ENCODE results near the gene RAD51B. TPM values are rescaled to one million over a fixed set of nuclear protein-coding genes. Genes with fewer than 3 reads are reported as not detected.
A peak's percentile ranks its signal among the peaks of the same experiment; 100 is the strongest.

Gene RAD51B
- total RNA-seq, 6 donors from 2014 or later = 10.6 to 63.9 (median 18.4) TPM

GRCh38 chr14:68084256-68084655 lies 264.7 kb downstream of the RAD51B start:
- no peak overlapping the region for H3K4me3 ChIP-seq
- peaks cover 0 to 12% (median 5%) of the 10 kb centered on the region in 4 donors for H3K4me1 ChIP-seq
- H3K36me3 ChIP-seq = no peaks in the 10 kb centered on the region
- no peak for TF ChIP-seq POLR2A (IDR thresholded peaks at IDR 0.05)
- no peak for TF ChIP-seq EP300 (IDR thresholded peaks at IDR 0.05)
- no peak for TF ChIP-seq POLR2AphosphoS5 (IDR thresholded peaks at IDR 0.05)
- peak in 1 of 6 experiments; percentile 25 for TF ChIP-seq CTCF (IDR thresholded peaks at IDR 0.05)
- H3K27ac ChIP-seq = no peak overlapping the region
- no peaks in the 10 kb centered on the region for H3K27me3 ChIP-seq
- ATAC-seq (ENCODE audit: low FRiP score in 2 of 2) (no peak), DNase-seq (no peak)
- no peaks in the 10 kb centered on the region for H3K9me3 ChIP-seq

GRCh38 chr14:68085742-68086141 lies 266.2 kb downstream of the RAD51B start:
- no peak for DNase-seq
- no peak for TF ChIP-seq POLR2A (IDR thresholded peaks at IDR 0.05)
- no peak for TF ChIP-seq CTCF (IDR thresholded peaks at IDR 0.05)
- TF ChIP-seq EP300 (IDR thresholded peaks at IDR 0.05) = no peak
- TF ChIP-seq POLR2AphosphoS5 (IDR thresholded peaks at IDR 0.05) = no peak
- ATAC-seq (ENCODE audit: low FRiP score in 2 of 2) = no peak
- Histone ChIP-seq H3K27ac (no peak overlapping the region), H3K4me3 (no peak overlapping the region), H3K36me3 (no peaks in the 10 kb centered on the region), H3K9me3 (no peaks in the 10 kb centered on the region), H3K27me3 (no peaks in the 10 kb centered on the region), H3K4me1 (peaks cover 0 to 6% (median under 1%) of the 10 kb centered on the region in 4 donors)
- WGBS, 2 donors = 58 to 92% methylated on average over 3 to 8 of the region's 8 CpGs

GRCh38 chr14:68088451-68088854 lies 268.9 kb downstream of the RAD51B start:
- ATAC-seq (ENCODE audit: low FRiP score in 2 of 2) (peak in 1 of 2 donors; percentile 24), DNase-seq (no peak)
- Histone ChIP-seq H3K4me3 (no peak overlapping the region), H3K9me3 (no peaks in the 10 kb centered on the region), H3K27ac (no peak overlapping the region), H3K36me3 (no peaks in the 10 kb centered on the region), H3K27me3 (no peaks in the 10 kb centered on the region), H3K4me1 (no peaks in the 10 kb centered on the region)
- WGBS, 2 donors = 67% methylated on average over 5 of the region's 5 CpGs
- no peak for TF ChIP-seq POLR2A (IDR thresholded peaks at IDR 0.05)
- TF ChIP-seq POLR2AphosphoS5 (IDR thresholded peaks at IDR 0.05) = no peak
- no peak for TF ChIP-seq EP300 (IDR thresholded peaks at IDR 0.05)
- TF ChIP-seq CTCF (IDR thresholded peaks at IDR 0.05) = no peak

GRCh38 chr14:68089146-68089731 lies 269.7 kb downstream of the RAD51B start:
- WGBS, 2 donors = 66 to 67% methylated on average over 5 of the region's 5 CpGs
- peak in 1 of 2 donors; percentile 38 for ATAC-seq (ENCODE audit: low FRiP score in 2 of 2)
- DNase-seq = no peak
- Histone ChIP-seq H3K36me3 (no peaks in the 10 kb centered on the region), H3K4me1 (no peaks in the 10 kb centered on the region), H3K9me3 (no peaks in the 10 kb centered on the region), H3K27ac (no peak overlapping the region), H3K27me3 (no peaks in the 10 kb centered on the region), H3K4me3 (no peak overlapping the region)
- TF ChIP-seq CTCF (IDR thresholded peaks at IDR 0.05) (no peak), POLR2A (IDR thresholded peaks at IDR 0.05) (no peak), EP300 (IDR thresholded peaks at IDR 0.05) (no peak), POLR2AphosphoS5 (IDR thresholded peaks at IDR 0.05) (no peak)

- no peak for DNase-seq
- H3K4me3 ChIP-seq = no peak overlapping the region
- no peak for ATAC-seq (ENCODE audit: low FRiP score in 2 of 2)
- no peaks in the 10 kb centered on the region for H3K36me3 ChIP-seq
- TF ChIP-seq CTCF (IDR thresholded peaks at IDR 0.05) (no peak), EP300 (IDR thresholded peaks at IDR 0.05) (no peak), POLR2AphosphoS5 (IDR thresholded peaks at IDR 0.05) (no peak), POLR2A (IDR thresholded peaks at IDR 0.05) (no peak)
- no peak overlapping the region for H3K27ac ChIP-seq
- 61 to 73% methylated on average over 2 of the region's 2 CpGs for WGBS, 2 donors
- H3K4me1 ChIP-seq = peaks cover 0 to 5% (median 0%) of the 10 kb centered on the region in 4 donors
- H3K9me3 ChIP-seq = no peaks in the 10 kb centered on the region
- H3K27me3 ChIP-seq = no peaks in the 10 kb centered on the region
These were observed 274.6 kb downstream of the RAD51B start for GRCh38 chr14:68094158-68094557.

All from upper lobe of left lung (tissue), 6 donors.